GM23338 (cell line): Measurements from ENCODE around the gene RAB5B. TPM values are rescaled to one million over a fixed set of nuclear protein-coding genes. Genes with fewer than 3 reads are reported as not detected.

Experiments used
- ATAC-seq: fragments of 200-7000 bp; cut with Tn5 transposase; 3 replicates; pipeline ENCODE4 v1.9.1; 2020
- DNase-seq: peaks from one replicate; pipeline ENCODE4 v3.0.0-alpha.2; 2015; ENCODE audit warnings: low spot score
- H2AFZ ChIP-seq: fragments of 200-600 bp; sonication (generic); 2 replicates; pipeline ENCODE4 v1.8.0; 2016; ENCODE audit warnings: antibody characterized with exemption, mild to moderate bottlenecking, moderate library complexity
- H3F3A ChIP-seq: fragments of 200-600 bp; sonication (generic); replicated peaks from 2 replicates; pipeline ENCODE4 v1.8.0; 2017; ENCODE audit warnings: antibody characterized with exemption, mixed run types, low read depth
- H3K27ac ChIP-seq: fragments of 200-600 bp; sonication (generic); 2 replicates; pipeline ENCODE4 v1.6.1; 2016; ENCODE audit warnings: low read depth
- H3K27me3 ChIP-seq: fragments of 200-600 bp; sonication (generic); 2 replicates; pipeline ENCODE4 v1.8.0; 2016; ENCODE audit warnings: mild to moderate bottlenecking, mixed run types, moderate library complexity; ENCODE audit not compliant: insufficient read depth
- H3K36me3 ChIP-seq: fragments of 200-600 bp; sonication (generic); 2 replicates; pipeline ENCODE4 v1.8.0; 2016; ENCODE audit warnings: mild to moderate bottlenecking; ENCODE audit not compliant: insufficient read depth
- H3K4me1 ChIP-seq: fragments of 200-600 bp; sonication (generic); 2 replicates; pipeline ENCODE4 v1.8.0; 2016; ENCODE audit warnings: mild to moderate bottlenecking, moderate library complexity; ENCODE audit not compliant: insufficient read depth
- H3K4me2 ChIP-seq: fragments of 200-600 bp; sonication (generic); 2 replicates; pipeline ENCODE4 v1.7.1; 2017; ENCODE audit warnings: mixed run types
- H3K4me3 ChIP-seq: fragments of 200-600 bp; sonication (generic); 2 replicates; pipeline ENCODE4 v1.6.1; 2016; ENCODE audit warnings: mixed run types
- H3K79me2 ChIP-seq: fragments of 200-600 bp; sonication (generic); replicated peaks from 2 replicates; pipeline ENCODE4 v1.8.0; 2017; ENCODE audit warnings: mild to moderate bottlenecking; ENCODE audit not compliant: insufficient read depth
- H3K9me2 ChIP-seq: fragments of 200-600 bp; sonication (generic); 2 replicates; pipeline ENCODE4 v1.8.0; 2017; ENCODE audit not compliant: insufficient read depth
- H4K20me1 ChIP-seq: fragments of 200-600 bp; sonication (generic); replicated peaks from 2 replicates; pipeline ENCODE4 v1.8.0; 2017; ENCODE audit warnings: mild to moderate bottlenecking; ENCODE audit not compliant: insufficient read depth
- H3K27ac Mint-ChIP-seq: 2 replicates; pipeline ENCODE4 v1.8.0; 2020; ENCODE audit warnings: inconsistent platforms, mild to moderate bottlenecking, moderate library complexity, mixed read lengths
- H3K27me3 Mint-ChIP-seq: 3 replicates; pipeline ENCODE4 v1.8.0; 2022; ENCODE audit warnings: low read depth, mild to moderate bottlenecking, moderate library complexity, mixed read lengths, inconsistent platforms; ENCODE audit not compliant: insufficient read depth, poor library complexity
- H3K36me3 Mint-ChIP-seq: 3 replicates; pipeline ENCODE4 v1.8.0; 2021; ENCODE audit warnings: low read depth, mild to moderate bottlenecking, inconsistent platforms, moderate library complexity, mixed read lengths
- H3K4me1 Mint-ChIP-seq: 3 replicates; pipeline ENCODE4 v1.8.0; 2020; ENCODE audit warnings: mild to moderate bottlenecking, inconsistent platforms, mixed read lengths
- H3K4me3 Mint-ChIP-seq: 3 replicates; pipeline ENCODE4 v1.8.0; 2021; ENCODE audit warnings: moderate library complexity, mild to moderate bottlenecking, inconsistent platforms, mixed read lengths
- H3K9me3 Mint-ChIP-seq: 3 replicates; pipeline ENCODE4 v1.8.0; 2020; ENCODE audit warnings: moderate library complexity, mild to moderate bottlenecking, inconsistent platforms, mixed read lengths
- CREB1 ChIP-seq: fragments of 250-450 bp; sonication (Bioruptor Pico); IDR thresholded peaks from 2 replicates; pipeline ENCODE4 v1.5.0; 2020; ENCODE audit warnings: low read depth, mild to moderate bottlenecking, moderate library complexity
- POLR2AphosphoS5 ChIP-seq: IDR thresholded peaks from 2 replicates; pipeline ENCODE4 v1.6.1; 2016; ENCODE audit warnings: antibody characterized with exemption, low read depth
- ZNF114 ChIP-seq: fragments of 250-450 bp; sonication (Bioruptor Pico); IDR thresholded peaks from 2 replicates; pipeline ENCODE4 v1.5.0; 2020; ENCODE audit warnings: mild to moderate bottlenecking, moderate library complexity
- ZNF462 ChIP-seq: fragments of 250-450 bp; sonication (Bioruptor Pico); IDR thresholded peaks from 2 replicates; pipeline ENCODE4 v1.5.0; 2020; ENCODE audit warnings: mild to moderate bottlenecking, moderate library complexity
- polyA plus RNA-seq: library from polyadenylated mRNA; unstranded; fragments of >200 nt; fragmentation: Nextera tagmentation; extraction: Ambion mirVana; gene quantifications from 2 replicates; pipeline ENCODE4 v1.2.1, GENCODE V29; 2016
- total RNA-seq: library from RNA; depleted of rRNA; stranded (reverse); fragments of >200 nt; shearing (Covaris generic); gene quantifications from 2 replicates; pipeline ENCODE4 v1.2.3, GENCODE V29; 2014

RAB5B gene
- total and polyA plus RNA-seq, 2 experiments from 2014 or later, result 19.7 to 46.5 TPM

GRCh38 chr12:55926738-55927587 is 46.9 kb upstream of the RAB5B start (continued):
- TF ChIP-seq ZNF462 (no peak), POLR2AphosphoS5 (no peak; the same call in 1 of the 2 replicates)

- ATAC-seq (peak; percentile 69), DNase-seq (peak; percentile 94)
- H3K4me3 Mint-ChIP-seq, result peak within 1 kb of the TSS; percentile 98
- Histone ChIP-seq H3K36me3 (peaks cover 4% of the 10 kb centered on the region; the same call in 1 of the 2 replicates), H3K4me3 (peak within 1 kb of the TSS; percentile 99), H2AFZ (peak within 1 kb of the TSS; percentile 91; the same call in 1 of the 2 replicates), H3K4me2 (peak within 1 kb of the TSS; percentile 85), H3K27me3 (peaks cover 15% of the 10 kb centered on the region), H3K4me1 (peaks cover 45% of the 10 kb centered on the region), H3F3A (peaks cover 18% of the 10 kb centered on the region), H3K27ac (peak within 1 kb of the TSS; percentile 96), H4K20me1 (no peaks in the 10 kb centered on the region; the same call in 1 of the 2 replicates), H3K9me2 (no peaks in the 10 kb centered on the region), H3K79me2 (peaks cover 39% of the 10 kb centered on the region)
- H3K9me3 Mint-ChIP-seq, result no peaks in the 10 kb centered on the region; the same call in 2 of the 3 replicates
- TF ChIP-seq CREB1 (peak; percentile 36), ZNF114 (CRISPR knock-in tag) (no peak), POLR2AphosphoS5 (peak; percentile 95)
- H3K4me1 Mint-ChIP-seq, result peaks cover 42% of the 10 kb centered on the region
- H3K36me3 Mint-ChIP-seq, result peaks cover 26% of the 10 kb centered on the region
- H3K27ac Mint-ChIP-seq, result peak within 1 kb of the TSS; percentile 99
- peaks cover 19% of the 10 kb centered on the region for H3K27me3 Mint-ChIP-seq
Measured at GRCh38 chr12:55927588-55928502, 46.0 kb upstream of the RAB5B start, which contains the start of gene PYM1. TSS of gene PYM1 (minus strand) at chr12:55927894. CDS start at chr12:55927761, 133 bp downstream.
